ENCODE results near the gene FYB1.
A peak's percentile ranks its signal among the peaks of the same experiment; 100 is the strongest.

Gene FYB1

DNA sequence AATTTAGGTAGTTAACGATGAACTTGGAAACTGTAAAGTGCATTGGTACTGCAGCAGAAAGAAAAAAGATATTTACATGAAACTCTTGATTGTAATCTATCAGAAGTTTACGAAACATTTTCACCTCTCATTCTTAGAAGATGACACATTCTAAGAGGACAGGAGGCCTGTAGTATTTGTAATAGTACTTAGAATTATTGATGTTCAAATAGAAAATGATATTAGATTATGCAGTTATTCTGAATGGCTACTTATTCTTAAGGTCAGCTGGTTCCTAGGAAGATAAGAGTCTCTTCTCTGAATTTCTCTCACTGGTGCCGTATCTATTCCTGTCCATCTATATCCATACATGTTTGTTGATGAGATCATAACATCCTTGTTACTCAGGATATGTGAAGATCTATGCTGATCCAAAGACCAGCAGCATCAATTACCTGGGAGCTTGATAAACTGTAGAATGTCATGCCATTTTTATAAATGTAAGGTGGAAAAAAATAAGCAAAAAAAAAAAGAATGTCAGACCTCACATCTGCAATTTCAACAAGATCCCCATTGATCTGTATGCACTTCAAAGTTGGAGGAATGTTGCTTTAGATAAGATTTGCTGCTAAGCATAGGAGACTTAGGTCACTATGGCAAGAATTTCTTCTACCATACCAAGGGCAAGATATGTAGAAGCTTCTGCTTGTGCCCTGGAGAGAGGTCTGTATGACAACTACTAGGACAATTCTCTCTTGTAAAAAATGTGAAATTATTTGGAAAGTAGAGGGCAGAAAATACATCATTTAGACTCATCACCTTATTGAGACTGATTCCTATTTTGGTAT lies 102.8 kb downstream of the FYB1 start:
- Histone ChIP-seq H3K9me3 (no peaks in the 10 kb centered on the region), H3K9ac (no peak overlapping the region), H3K4me3 (no peak overlapping the region), H4K20me1 (no peaks in the 10 kb centered on the region), H3K36me3 (no peaks in the 10 kb centered on the region), H3K27ac (no peak overlapping the region), H3K4me2 (no peak overlapping the region), H3K27me3 (no peaks in the 10 kb centered on the region), H3K4me1 (no peaks in the 10 kb centered on the region)
- no peak for TF ChIP-seq Cebpa-rat (IDR thresholded peaks at IDR 0.05)

DNA sequence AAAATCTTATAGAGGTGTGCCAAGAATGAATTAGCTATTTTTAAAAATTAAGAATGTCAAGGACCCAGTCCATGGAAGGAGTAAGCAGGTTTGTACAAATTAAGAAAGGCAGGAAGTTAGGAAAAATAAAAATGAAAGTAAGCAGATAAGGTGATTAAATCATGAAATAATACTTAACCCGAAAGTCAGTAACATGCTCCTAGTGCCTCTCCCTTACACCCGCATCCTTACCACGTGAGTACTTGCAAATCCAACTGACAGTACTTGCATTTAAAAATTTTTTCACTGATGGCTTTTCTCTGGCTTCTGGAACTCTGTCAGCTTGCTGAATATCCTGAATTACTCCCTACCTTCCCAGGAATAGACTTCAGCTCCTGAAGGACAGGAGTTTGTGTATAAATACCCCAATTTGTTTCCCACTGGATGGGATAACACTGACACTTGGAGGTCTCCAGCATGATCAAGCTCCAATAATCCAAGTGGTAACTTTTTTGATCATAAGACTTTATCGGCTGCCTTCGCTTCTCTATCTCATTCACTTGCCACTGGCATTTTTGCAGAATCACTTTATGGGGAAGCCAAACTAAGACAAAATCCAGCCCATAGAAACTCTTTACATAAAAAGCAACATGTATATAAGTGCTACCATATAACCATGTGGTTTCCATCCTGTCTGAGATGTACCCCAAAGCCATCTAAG lies 103.6 kb downstream of the FYB1 start:
- Histone ChIP-seq H3K9me3 (no peaks in the 10 kb centered on the region), H3K27me3 (no peaks in the 10 kb centered on the region), H3K4me3 (no peak overlapping the region), H3K9ac (no peak overlapping the region), H3K4me2 (no peak overlapping the region), H3K4me1 (no peaks in the 10 kb centered on the region), H3K27ac (no peak overlapping the region), H4K20me1 (no peaks in the 10 kb centered on the region), H3K36me3 (no peaks in the 10 kb centered on the region)
- no peak for TF ChIP-seq Cebpa-rat (IDR thresholded peaks at IDR 0.05)

DNA sequence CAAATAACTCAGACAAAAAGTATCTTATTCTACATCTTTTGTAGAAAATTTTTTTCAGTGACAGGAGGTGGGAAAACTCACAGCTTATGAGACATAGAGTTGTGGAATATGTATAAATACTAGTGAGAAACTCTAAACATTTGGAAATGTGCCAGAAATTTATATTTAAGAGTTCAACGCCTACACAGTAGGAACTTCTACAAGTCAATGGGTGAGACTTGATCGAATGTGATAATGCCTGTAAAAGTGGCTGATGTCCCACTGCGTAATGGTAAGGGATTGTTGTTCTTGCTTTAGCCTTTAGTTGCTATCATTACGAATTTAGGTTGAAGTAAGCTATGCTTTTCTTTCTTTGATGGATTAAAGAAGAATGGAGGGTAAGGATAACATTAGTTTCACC lies 105.2 kb downstream of the FYB1 start:
- Histone ChIP-seq H3K4me3 (no peak overlapping the region), H3K9ac (no peak overlapping the region), H3K4me2 (no peak overlapping the region), H3K4me1 (no peaks in the 10 kb centered on the region), H3K36me3 (no peaks in the 10 kb centered on the region), H3K27me3 (no peaks in the 10 kb centered on the region), H3K9me3 (no peaks in the 10 kb centered on the region), H4K20me1 (no peaks in the 10 kb centered on the region), H3K27ac (no peak overlapping the region)
- TF ChIP-seq Cebpa-rat (IDR thresholded peaks at IDR 0.05): no peak

DNA sequence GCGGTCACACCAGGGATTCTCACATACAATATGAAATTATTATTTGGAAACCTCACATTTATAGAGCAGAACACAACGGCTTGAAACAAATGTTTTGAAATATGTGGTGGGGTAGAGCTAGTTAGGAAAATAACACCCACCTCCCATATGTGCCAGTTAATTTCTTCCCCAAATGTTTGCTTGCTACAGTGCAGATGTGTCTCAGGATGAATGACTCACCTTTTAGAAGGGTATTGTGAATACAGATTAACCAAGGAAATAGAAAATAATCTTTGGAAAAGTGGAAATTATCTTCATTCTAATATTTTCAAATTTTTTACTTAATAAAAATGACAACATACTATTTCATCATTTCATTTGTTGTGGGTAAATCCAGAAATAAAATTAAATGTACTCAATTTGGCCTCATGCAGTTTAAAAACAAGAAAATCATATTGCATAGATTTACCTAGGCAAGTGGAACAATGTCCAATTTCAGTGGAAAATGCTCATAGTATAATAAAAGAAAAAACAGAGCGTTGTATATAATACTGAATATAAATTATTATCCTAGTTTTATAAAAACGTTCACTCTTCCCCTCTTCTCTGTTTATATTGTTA lies 105.9 kb downstream of the FYB1 start:
- Histone ChIP-seq H3K27me3 (no peaks in the 10 kb centered on the region), H3K36me3 (no peaks in the 10 kb centered on the region), H3K4me2 (no peak overlapping the region), H4K20me1 (no peaks in the 10 kb centered on the region), H3K9ac (no peak overlapping the region), H3K4me1 (no peaks in the 10 kb centered on the region), H3K4me3 (no peak overlapping the region), H3K9me3 (no peaks in the 10 kb centered on the region), H3K27ac (no peak overlapping the region)
- no peak for TF ChIP-seq Cebpa-rat (IDR thresholded peaks at IDR 0.05)

DNA sequence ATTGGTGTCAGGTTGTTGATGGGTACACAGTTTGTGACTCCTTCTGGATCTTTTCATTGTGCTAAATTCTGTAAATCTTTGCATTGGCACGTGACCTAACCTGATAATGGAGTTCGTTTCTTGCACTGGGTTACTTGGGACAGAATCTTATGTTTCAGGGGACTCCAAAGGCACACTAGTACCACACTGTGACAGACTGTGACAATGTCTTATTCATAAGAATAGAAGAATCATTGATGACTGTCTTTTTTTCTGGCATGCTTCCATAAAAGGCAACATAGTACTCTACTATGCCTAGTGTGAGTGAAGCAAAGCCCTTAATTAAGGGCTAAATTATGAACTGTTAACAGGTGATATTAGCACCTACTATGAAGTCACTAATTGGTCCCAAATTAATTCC lies 109.8 kb downstream of the FYB1 start:
- H4K20me1 ChIP-seq: no peaks in the 10 kb centered on the region
- H3K9ac ChIP-seq: no peak overlapping the region
- no peaks in the 10 kb centered on the region for H3K27me3 ChIP-seq
- no peak overlapping the region for H3K4me3 ChIP-seq
- no peaks in the 10 kb centered on the region for H3K9me3 ChIP-seq
- no peak for TF ChIP-seq Cebpa-rat (IDR thresholded peaks at IDR 0.05)
- H3K36me3 ChIP-seq: no peaks in the 10 kb centered on the region
- no peak overlapping the region for H3K4me2 ChIP-seq
- H3K4me1 ChIP-seq: no peaks in the 10 kb centered on the region
- H3K27ac ChIP-seq: no peak overlapping the region

DNA sequence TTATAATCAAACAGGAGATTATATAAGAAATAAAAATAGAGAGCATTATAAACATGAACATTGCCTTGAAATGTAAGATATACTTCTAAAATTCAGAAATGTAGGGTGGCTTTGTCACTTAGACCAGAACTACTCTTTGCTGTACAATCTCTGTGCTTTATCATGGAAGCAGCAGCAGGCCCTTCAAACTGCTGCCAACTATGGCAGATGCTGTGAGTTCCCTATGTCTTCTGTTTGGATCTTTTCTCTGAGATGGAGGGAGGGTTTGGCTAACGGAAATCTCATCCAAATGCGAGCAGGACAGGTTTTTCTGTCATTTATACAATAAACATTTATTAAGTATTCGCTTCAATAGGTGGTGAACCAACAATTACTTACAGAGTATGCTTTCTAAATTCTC lies 110.4 kb downstream of the FYB1 start:
- H3K9me3 ChIP-seq: no peaks in the 10 kb centered on the region
- no peak overlapping the region for H3K4me2 ChIP-seq
- no peak overlapping the region for H3K27ac ChIP-seq
- no peaks in the 10 kb centered on the region for H4K20me1 ChIP-seq
- TF ChIP-seq Cebpa-rat (IDR thresholded peaks at IDR 0.05): no peak
- H3K4me1 ChIP-seq: no peaks in the 10 kb centered on the region
- no peaks in the 10 kb centered on the region for H3K27me3 ChIP-seq
- H3K36me3 ChIP-seq: no peaks in the 10 kb centered on the region
- H3K4me3 ChIP-seq: no peak overlapping the region
- H3K9ac ChIP-seq: no peak overlapping the region

DNA sequence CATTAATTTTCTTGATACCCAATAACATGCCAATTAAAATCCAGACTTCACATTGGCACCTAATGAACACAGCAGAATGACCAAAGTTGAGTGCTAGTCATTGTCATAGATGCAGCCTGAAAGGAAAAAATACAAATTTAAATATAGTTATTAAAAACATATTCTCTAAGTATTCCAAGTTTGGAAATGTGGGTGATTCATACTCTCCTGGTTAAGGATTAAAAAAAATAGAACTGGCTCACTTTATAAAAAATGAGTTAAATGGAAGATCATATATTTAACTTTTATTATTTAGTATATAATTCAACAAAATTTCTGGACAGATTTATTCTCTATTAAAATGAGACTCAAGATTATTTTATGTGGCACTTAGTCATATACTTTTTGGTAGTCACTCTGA lies 112.0 kb downstream of the FYB1 start:
- Histone ChIP-seq H3K4me3 (no peak overlapping the region), H3K36me3 (no peaks in the 10 kb centered on the region), H4K20me1 (no peaks in the 10 kb centered on the region), H3K27me3 (no peaks in the 10 kb centered on the region), H3K27ac (no peak overlapping the region), H3K4me2 (no peak overlapping the region), H3K4me1 (no peaks in the 10 kb centered on the region), H3K9me3 (no peaks in the 10 kb centered on the region), H3K9ac (no peak overlapping the region)
- TF ChIP-seq Cebpa-rat (IDR thresholded peaks at IDR 0.05): no peak

DNA sequence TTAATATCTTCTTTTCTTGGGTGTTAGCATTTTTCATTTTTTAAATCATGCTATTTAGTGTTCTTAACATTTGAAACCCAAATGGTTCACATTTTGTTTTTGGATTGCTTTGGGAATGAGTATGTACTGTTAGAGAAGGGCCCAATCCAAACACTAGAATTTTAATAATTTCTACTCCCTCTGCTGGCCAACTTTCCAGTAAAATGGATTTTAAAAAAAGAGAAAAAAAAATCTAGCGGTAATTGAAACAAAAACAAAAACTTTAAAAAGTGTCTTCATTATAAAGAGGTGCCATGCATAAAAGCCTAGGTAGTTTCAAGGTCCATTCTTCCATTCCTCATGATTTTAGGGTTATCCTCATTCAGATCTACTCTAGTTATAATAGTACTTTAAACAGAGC lies 113.0 kb downstream of the FYB1 start:
- no peaks in the 10 kb centered on the region for H3K4me1 ChIP-seq

DNA sequence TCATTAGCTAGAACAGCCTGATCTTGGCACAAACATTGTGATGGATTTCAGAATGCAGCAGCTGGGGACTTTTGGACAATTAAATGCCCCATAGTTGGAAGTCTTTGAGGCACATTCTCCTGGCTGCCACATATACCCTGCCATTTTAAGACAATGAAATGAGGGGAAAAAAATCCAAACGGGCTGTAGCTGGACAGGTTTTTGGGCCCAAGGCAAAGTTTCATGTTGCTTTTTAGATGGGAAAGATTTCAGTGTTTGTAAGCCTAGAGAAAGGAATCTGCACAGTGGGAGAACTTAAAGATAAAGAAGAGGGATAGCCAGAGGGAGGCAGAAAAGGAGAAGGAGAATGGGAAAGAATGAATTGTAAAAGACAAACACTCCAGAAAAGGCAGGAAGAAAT lies 115.1 kb downstream of the FYB1 start:
- Histone ChIP-seq H3K4me2 (no peak overlapping the region), H3K9me3 (no peaks in the 10 kb centered on the region), H3K27ac (no peak overlapping the region), H3K4me3 (no peak overlapping the region), H3K27me3 (no peaks in the 10 kb centered on the region), H3K9ac (no peak overlapping the region), H4K20me1 (no peaks in the 10 kb centered on the region), H3K4me1 (peaks cover 8% of the 10 kb centered on the region), H3K36me3 (no peaks in the 10 kb centered on the region)
- TF ChIP-seq Cebpa-rat (IDR thresholded peaks at IDR 0.05): no peak

More for the DNA sequence above, 113.0 kb downstream of the FYB1 start:
- TF ChIP-seq Cebpa-rat (IDR thresholded peaks at IDR 0.05): no peak
- Histone ChIP-seq H3K27me3 (no peaks in the 10 kb centered on the region), H3K9ac (no peak overlapping the region), H4K20me1 (no peaks in the 10 kb centered on the region), H3K4me2 (no peak overlapping the region), H3K27ac (no peak overlapping the region), H3K9me3 (no peaks in the 10 kb centered on the region), H3K36me3 (no peaks in the 10 kb centered on the region), H3K4me3 (no peak overlapping the region)

DNA sequence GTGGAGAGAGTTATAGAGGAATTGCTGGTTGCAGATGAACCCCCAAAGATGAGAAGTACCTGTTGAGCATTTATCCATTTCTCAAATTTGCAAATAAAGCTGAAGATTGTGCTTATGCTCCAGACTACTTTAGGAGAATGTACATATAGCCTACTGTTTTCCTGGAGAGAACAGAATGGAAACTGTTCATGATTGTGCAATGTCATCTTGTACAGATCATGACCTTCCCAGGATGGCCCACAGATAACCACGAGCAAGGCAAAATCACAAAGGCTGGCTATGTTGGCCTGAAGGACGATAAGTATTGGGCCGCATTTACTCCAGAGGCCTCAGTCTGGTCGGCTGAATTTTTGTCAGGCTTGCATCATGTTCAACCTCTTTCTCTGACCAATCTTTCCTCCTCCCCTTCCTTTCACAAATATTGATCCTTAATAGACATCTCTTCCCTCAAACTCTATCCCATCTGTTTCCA lies 116.6 kb downstream of the FYB1 start:
- Histone ChIP-seq H3K36me3 (no peaks in the 10 kb centered on the region), H3K27ac (no peak overlapping the region), H3K4me1 (peaks cover 8% of the 10 kb centered on the region), H3K27me3 (no peaks in the 10 kb centered on the region), H3K4me3 (no peak overlapping the region), H3K9ac (no peak overlapping the region), H3K9me3 (no peaks in the 10 kb centered on the region), H4K20me1 (no peaks in the 10 kb centered on the region), H3K4me2 (no peak overlapping the region)
- peak; percentile 37; the same call in 1 of the 2 replicates for TF ChIP-seq Cebpa-rat (IDR thresholded peaks at IDR 0.05)
